Uterus (tissue), 2 donors: ENCODE measurements around the gene TOX2.

Experiments used
- POLR2A ChIP-seq, 2 donors: fragments of 450-650 bp; IDR thresholded peaks; one replicate each; pipeline ENCODE4 v1.6.1; 2016; ENCODE audit warnings: antibody characterized with exemption in 2 of 2, mild to moderate bottlenecking in 1 of 2, moderate library complexity in 1 of 2
- TF ChIP-seq, protein P1 (sequence below), 4 experiments: fragments of 200-600 bp in 2 of 4; fragments of 450-650 bp in 2 of 4; sonication (generic) in 2 of 4; IDR thresholded peaks; one replicate each; pipeline ENCODE4 v1.5.1; 2016 to 2019; ENCODE audit warnings: antibody characterized with exemption in 4 of 4, mild to moderate bottlenecking in 2 of 4, moderate library complexity in 1 of 4

DNA sequence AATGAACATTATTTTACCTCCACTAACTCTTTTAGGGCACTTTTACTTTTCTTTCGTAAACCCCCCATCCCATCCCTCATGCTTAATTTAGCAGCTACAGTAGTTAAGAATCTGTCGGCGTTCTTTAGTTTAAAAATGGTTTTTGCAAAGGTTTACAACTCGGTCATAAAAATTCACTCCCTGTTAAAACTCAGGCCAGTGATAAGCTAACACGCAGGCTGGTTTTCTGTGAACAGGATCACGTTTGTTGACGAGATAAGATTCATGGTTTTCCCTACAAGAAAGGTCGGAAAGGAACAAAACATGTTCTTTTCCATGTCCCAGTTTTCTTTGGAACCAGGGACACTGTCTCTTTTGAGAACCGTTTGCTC lies 101.1 kb downstream of the TOX2 start:
- TF ChIP-seq, protein P1, sequence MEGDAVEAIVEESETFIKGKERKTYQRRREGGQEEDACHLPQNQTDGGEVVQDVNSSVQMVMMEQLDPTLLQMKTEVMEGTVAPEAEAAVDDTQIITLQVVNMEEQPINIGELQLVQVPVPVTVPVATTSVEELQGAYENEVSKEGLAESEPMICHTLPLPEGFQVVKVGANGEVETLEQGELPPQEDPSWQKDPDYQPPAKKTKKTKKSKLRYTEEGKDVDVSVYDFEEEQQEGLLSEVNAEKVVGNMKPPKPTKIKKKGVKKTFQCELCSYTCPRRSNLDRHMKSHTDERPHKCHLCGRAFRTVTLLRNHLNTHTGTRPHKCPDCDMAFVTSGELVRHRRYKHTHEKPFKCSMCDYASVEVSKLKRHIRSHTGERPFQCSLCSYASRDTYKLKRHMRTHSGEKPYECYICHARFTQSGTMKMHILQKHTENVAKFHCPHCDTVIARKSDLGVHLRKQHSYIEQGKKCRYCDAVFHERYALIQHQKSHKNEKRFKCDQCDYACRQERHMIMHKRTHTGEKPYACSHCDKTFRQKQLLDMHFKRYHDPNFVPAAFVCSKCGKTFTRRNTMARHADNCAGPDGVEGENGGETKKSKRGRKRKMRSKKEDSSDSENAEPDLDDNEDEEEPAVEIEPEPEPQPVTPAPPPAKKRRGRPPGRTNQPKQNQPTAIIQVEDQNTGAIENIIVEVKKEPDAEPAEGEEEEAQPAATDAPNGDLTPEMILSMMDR (IDR thresholded peaks at IDR 0.05), result no peak
- no peak for TF ChIP-seq POLR2A (IDR thresholded peaks at IDR 0.05)
